Right atrium auricular region (tissue), 2 donors: ENCODE measurements around the gene BICD1. TPM values are rescaled to one million over a fixed set of nuclear protein-coding genes. Genes with fewer than 3 reads are reported as not detected.
A peak's percentile ranks its signal among the peaks of the same experiment; 100 is the strongest.

Experiments used
- DNase-seq: peaks from one replicate; pipeline ENCODE4 v3.0.0-alpha.2; 2019; ENCODE audit warnings: low spot score
- H3K27ac ChIP-seq, 2 donors: fragments of 200-600 bp; sonication (generic); 1 replicate in 1 of 2; 2 replicates in 1 of 2; pipeline ENCODE4 v1.5.1; 2016 to 2019
- H3K27me3 ChIP-seq, 2 donors: fragments of 200-600 bp; sonication (generic); one replicate each; pipeline versions ENCODE4 v1.5.1 to v1.6.0; 2017 to 2019
- H3K36me3 ChIP-seq: fragments of 200-600 bp; sonication (generic); one replicate; pipeline ENCODE4 v1.5.1; 2016
- H3K4me1 ChIP-seq, 2 donors: fragments of 200-600 bp; sonication (generic); one replicate each; pipeline versions ENCODE4 v1.5.1 to v1.6.0; 2017 to 2019
- H3K4me3 ChIP-seq, 2 donors: fragments of 200-600 bp; sonication (generic); 1 replicate in 1 of 2; 2 replicates in 1 of 2; pipeline ENCODE4 v1.5.1; 2017 to 2019; ENCODE audit warnings: mild to moderate bottlenecking in 1 of 2, moderate library complexity in 1 of 2
- H3K9me3 ChIP-seq, 2 donors: fragments of 200-600 bp; sonication (generic); one replicate each; pipeline ENCODE4 v1.5.1; 2019
- total RNA-seq, 2 donors: library from RNA; depleted of rRNA; stranded (reverse); fragments of >200 nt; gene quantifications; one replicate each; pipeline ENCODE4 v1.1.0, GENCODE V29; 2016
- TF ChIP-seq, protein P1 (sequence below), 2 donors: fragments of 200-600 bp; sonication (generic); IDR thresholded peaks; one replicate each; pipeline ENCODE4 v1.5.1; 2019; ENCODE audit warnings: antibody characterized with exemption in 2 of 2

Gene BICD1
- total RNA-seq, 2 donors from 2014 or later, result 3.3 to 6.6 TPM

DNA sequence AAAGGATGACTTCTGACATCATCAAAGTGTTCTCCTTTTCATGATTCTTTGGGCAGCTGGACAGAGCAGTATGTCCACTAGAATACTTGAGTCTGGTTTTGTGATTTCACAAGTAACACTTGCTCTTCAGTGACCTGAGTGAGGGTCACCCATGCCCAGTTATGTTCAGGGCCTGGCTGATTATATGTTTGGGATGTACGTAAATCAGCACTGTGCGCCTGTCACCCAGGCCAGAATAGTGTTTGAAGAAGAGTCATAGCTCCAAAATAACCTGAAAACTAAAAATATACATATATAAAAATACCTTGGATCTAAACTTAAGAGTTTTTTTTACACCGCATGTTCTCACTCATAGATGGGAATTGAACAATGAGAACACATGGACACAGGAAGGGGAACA lies 3.8 kb downstream of the BICD1 start:
- Histone ChIP-seq H3K4me3 (no peak overlapping the region), H3K4me1 (peaks cover 0 to 34% of the 10 kb centered on the region in 2 donors), H3K27ac (no peak overlapping the region), H3K36me3 (no peaks in the 10 kb centered on the region), H3K9me3 (no peaks in the 10 kb centered on the region), H3K27me3 (no peaks in the 10 kb centered on the region)
- TF ChIP-seq, protein P1, sequence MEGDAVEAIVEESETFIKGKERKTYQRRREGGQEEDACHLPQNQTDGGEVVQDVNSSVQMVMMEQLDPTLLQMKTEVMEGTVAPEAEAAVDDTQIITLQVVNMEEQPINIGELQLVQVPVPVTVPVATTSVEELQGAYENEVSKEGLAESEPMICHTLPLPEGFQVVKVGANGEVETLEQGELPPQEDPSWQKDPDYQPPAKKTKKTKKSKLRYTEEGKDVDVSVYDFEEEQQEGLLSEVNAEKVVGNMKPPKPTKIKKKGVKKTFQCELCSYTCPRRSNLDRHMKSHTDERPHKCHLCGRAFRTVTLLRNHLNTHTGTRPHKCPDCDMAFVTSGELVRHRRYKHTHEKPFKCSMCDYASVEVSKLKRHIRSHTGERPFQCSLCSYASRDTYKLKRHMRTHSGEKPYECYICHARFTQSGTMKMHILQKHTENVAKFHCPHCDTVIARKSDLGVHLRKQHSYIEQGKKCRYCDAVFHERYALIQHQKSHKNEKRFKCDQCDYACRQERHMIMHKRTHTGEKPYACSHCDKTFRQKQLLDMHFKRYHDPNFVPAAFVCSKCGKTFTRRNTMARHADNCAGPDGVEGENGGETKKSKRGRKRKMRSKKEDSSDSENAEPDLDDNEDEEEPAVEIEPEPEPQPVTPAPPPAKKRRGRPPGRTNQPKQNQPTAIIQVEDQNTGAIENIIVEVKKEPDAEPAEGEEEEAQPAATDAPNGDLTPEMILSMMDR (IDR thresholded peaks at IDR 0.05), result no peak
- DNase-seq, result no peak

DNA sequence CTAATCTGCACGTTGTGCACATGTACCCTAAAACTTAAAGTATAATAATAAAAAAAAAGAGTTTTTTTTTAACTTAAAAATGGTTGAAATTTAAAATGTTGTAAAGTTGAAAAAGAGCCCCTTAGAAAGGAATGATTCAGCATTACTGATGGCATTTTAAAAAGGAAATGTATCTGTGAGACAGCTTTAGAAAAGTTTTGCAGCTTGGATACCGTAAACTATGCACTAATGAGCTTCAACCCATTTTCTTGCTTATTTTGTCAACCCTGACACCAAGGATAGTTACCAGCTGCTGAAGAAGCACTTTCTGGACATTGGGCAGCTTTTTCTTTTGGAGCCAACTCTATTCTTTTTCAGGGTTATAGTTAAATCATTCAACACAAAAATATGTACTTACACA lies 4.3 kb downstream of the BICD1 start:
- Histone ChIP-seq H3K4me3 (no peak overlapping the region), H3K27me3 (no peaks in the 10 kb centered on the region), H3K9me3 (no peaks in the 10 kb centered on the region), H3K4me1 (peaks cover 0 to 38% of the 10 kb centered on the region in 2 donors), H3K36me3 (no peaks in the 10 kb centered on the region), H3K27ac (no peak overlapping the region)
- no peak for DNase-seq
- TF ChIP-seq, protein P1 (IDR thresholded peaks at IDR 0.05), result no peak

DNA sequence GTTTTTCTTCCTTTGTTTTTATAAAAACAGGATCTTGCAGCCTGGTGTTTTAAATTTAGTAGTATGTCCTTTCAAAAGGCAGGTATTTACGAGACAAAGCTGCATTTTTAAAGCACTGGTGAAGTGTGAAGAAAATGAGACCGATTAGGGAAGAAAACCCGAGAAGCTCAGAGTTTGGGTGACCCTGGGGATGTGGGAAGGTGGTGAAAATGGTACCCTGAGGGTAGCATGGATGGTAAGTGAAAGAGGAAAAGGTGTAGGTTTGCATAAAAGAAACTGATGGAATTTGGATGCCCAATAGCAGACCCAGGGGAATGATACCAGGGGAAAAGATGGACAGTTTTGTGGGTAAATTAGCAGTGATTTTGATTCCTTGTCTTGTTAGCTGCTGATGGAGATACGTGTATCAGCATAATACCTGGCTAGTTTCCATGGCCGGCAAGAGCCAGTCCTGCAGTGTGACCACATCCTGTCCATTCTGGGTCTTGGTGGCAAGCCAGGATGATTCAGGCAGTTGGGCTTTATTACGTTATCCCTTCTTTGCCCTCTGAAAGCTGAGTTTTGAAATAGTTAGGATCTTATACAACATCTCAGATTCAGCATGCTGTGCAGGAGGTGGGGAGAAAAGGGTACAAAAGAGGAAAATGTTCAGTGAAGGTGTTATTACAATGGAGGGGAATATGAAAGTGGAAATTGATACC lies 8.9 kb downstream of the BICD1 start:
- H3K27ac ChIP-seq, result peak overlapping the region; percentile 7 to 24
- H3K4me3 ChIP-seq, result no peak overlapping the region
- no peaks in the 10 kb centered on the region for H3K9me3 ChIP-seq
- peaks cover 0 to 9% of the 10 kb centered on the region in 2 donors for H3K4me1 ChIP-seq
- H3K27me3 ChIP-seq, result no peaks in the 10 kb centered on the region
- TF ChIP-seq, protein P1 (IDR thresholded peaks at IDR 0.05), result no peak
- no peaks in the 10 kb centered on the region for H3K36me3 ChIP-seq
- DNase-seq, result peak; percentile 95

DNA sequence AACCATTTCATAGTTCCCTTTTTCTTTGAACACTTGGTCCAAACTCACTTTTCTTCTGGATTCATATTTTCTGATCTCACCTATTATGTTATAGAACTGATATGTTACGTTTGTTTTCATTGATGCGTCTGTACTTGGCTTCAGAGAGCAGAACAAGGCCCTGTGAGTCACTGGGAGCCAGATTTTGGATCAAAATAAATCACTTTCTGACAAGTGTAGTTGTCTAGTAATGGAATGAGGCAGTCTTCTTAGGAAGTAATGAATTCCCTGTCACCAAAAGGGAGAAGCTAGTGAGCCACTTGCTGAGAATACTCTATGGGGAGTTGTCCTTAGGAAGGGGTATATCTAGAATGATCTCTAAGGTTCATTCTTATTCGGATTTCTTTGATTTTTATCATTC lies 10.2 kb downstream of the BICD1 start:
- Histone ChIP-seq H3K4me1 (peaks cover 0 to 9% of the 10 kb centered on the region in 2 donors), H3K9me3 (no peaks in the 10 kb centered on the region), H3K27me3 (no peaks in the 10 kb centered on the region), H3K4me3 (no peak overlapping the region), H3K36me3 (no peaks in the 10 kb centered on the region), H3K27ac (no peak overlapping the region)
- TF ChIP-seq, protein P1 (IDR thresholded peaks at IDR 0.05), result no peak
- DNase-seq, result no peak

DNA sequence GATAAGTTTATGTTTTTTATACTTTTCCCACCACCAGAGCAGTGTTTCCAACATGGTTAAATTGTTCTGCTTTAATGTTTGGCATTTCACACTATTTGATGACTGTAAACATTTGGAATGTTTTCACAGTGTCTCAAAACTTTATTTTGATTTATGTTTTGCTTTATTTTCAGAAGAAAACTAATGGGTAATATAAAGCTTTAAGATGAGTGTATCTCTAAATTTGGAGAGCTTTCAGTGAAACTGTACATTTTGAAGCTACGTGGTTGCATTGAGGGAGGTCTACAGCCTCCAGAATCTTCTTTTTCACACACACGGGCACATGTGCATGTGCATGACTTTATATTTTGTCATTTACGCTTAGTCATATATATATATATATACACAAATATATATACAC lies 10.7 kb downstream of the BICD1 start:
- Histone ChIP-seq H3K36me3 (no peaks in the 10 kb centered on the region), H3K9me3 (no peaks in the 10 kb centered on the region), H3K27ac (no peak overlapping the region), H3K4me1 (peaks cover 0 to 9% of the 10 kb centered on the region in 2 donors), H3K27me3 (no peaks in the 10 kb centered on the region), H3K4me3 (no peak overlapping the region)
- DNase-seq, result no peak
- TF ChIP-seq, protein P1 (IDR thresholded peaks at IDR 0.05), result no peak

DNA sequence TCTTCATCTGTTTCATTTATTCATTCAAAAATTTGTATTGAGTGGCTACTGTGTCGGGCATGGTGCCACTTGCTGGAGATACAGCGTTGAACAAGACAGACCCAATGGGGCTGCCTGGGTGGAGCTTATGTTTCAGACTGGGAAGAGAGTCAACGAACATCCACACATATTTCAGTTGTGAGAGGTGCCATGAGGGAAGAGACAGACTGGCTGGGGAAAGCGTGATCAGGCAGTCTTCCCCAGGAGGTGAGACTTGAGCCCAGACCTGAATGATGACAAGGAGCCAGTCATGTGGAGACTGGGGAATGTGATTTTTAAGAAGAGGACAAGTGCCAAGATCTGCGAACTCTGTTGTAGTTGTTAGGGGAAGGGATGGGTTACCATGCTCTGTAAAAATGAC lies 12.2 kb downstream of the BICD1 start:
- no peak for DNase-seq
- no peak overlapping the region for H3K4me3 ChIP-seq
- TF ChIP-seq, protein P1 (IDR thresholded peaks at IDR 0.05), result no peak

More for the DNA sequence above, 12.2 kb downstream of the BICD1 start:
- Histone ChIP-seq H3K4me1 (peaks cover 0 to 9% of the 10 kb centered on the region in 2 donors), H3K27me3 (no peaks in the 10 kb centered on the region), H3K9me3 (no peaks in the 10 kb centered on the region), H3K27ac (no peak overlapping the region), H3K36me3 (no peaks in the 10 kb centered on the region)
